Measurements from ENCODE around the gene ISYNA1. TPM values are rescaled to one million over a fixed set of nuclear protein-coding genes. Genes with fewer than 3 reads are reported as not detected.

The ISYNA1 gene
- polyA plus RNA-seq, 2 donors = 17.5 to 42.7 TPM

DNA sequence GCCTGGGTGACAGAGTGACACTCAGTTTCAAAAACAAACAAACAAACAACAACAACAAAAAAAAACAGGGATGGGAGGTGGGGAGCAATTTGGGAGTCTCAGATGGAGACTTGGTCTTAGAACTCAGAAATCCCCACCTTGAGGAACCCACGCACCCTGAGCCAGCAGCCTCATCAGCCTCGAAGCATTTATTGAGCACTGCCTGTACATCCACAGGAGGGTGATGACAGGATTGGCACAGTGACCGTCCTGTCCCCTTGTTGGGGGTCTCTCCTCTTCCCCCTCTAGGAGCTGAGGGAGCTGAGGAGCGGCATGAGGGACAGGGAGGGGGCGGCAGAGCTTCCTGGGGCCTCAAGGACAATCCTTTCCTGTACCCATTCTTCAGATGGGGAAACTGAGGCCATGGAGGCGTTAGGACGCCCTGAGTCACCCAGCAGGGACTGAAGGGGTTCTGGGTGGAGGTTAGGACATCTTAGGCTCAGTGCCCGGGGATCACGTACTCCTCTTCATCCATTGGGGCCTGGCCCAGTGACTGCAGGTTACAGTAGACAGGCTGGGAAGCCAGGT, 46.3 kb downstream of the ISYNA1 start:
- Histone ChIP-seq H3K36me3 (ENCODE audit: control insufficient read depth in 2 of 2, insufficient read depth in 2 of 2, low read length in 1 of 2) (no peaks in the 10 kb centered on the region), H3K27ac (ENCODE audit: low read depth in 2 of 2, low read length in 1 of 2) (no peak overlapping the region), H3K27me3 (ENCODE audit: control insufficient read depth in 1 of 2, insufficient read depth in 2 of 2, low read length in 2 of 2) (no peaks in the 10 kb centered on the region), H3K9me3 (ENCODE audit: control insufficient read depth in 2 of 2, insufficient read depth in 1 of 2, low read depth in 1 of 2, low read length in 1 of 2) (peaks cover 0 to 2% of the 10 kb centered on the region in 2 donors), H3K4me3 (ENCODE audit: low read depth in 1 of 2, low read length in 2 of 2) (no peak overlapping the region), H3K4me1 (ENCODE audit: control insufficient read depth in 2 of 2, insufficient read depth in 2 of 2, low read length in 1 of 2) (peaks cover 0 to 4% of the 10 kb centered on the region in 2 donors)
- whole genome bisulfite sequencing, 2 donors = 71 to 81% methylated on average over 9 of the region's 9 CpGs

DNA sequence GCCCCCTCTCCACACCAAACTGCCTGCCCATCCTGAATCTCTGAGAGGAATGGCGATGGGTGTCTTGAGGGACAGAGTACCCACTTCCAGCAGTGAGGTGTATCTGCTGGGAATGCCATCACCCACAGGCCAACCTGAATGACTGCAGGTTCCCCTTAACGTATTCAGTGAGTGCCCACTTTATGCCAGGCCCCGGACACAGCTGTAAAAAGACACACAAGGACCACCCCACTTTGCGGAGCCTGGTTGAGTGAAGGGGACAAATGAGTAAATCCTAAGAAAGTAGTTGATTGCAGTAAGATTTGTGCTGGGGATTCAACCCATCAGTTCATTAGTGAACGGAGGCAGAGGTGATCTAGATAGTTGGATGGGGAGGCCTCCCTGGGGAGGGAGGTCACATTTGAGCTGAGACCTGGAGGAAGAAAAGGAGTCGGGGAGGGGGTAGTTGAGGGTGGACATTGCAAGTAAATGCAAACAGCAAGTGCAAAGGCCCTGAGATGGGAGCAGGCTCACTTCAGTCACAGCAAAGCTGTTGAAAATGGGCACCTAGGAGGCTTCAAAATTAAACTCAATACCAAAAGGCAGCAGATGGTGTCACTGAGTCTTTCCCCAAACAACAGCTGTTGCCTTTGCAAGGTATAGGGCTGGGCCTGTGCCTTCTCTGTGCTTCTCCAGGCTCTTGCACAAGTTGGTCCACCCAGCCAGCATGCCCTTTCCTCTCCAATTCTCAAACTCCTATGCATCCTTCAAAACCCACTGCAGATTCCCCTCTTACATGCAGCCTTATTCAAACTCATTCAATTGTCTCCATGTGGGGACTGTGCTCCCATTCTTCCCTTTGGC, 47.6 kb downstream of the ISYNA1 start:
- peaks cover 0 to 2% of the 10 kb centered on the region in 2 donors for H3K9me3 ChIP-seq (ENCODE audit: control insufficient read depth in 2 of 2, insufficient read depth in 1 of 2, low read depth in 1 of 2, low read length in 1 of 2)
- H3K27me3 ChIP-seq (ENCODE audit: control insufficient read depth in 1 of 2, insufficient read depth in 2 of 2, low read length in 2 of 2) = no peaks in the 10 kb centered on the region
- H3K4me3 ChIP-seq (ENCODE audit: low read depth in 1 of 2, low read length in 2 of 2) = no peak overlapping the region
- 86 to 95% methylated on average over 6 of the region's 6 CpGs for WGBS, 2 donors
- H3K27ac ChIP-seq (ENCODE audit: low read depth in 2 of 2, low read length in 1 of 2) = no peak overlapping the region
- H3K36me3 ChIP-seq (ENCODE audit: control insufficient read depth in 2 of 2, insufficient read depth in 2 of 2, low read length in 1 of 2) = no peaks in the 10 kb centered on the region
- no peaks in the 10 kb centered on the region for H3K4me1 ChIP-seq (ENCODE audit: control insufficient read depth in 2 of 2, insufficient read depth in 2 of 2, low read length in 1 of 2)

DNA sequence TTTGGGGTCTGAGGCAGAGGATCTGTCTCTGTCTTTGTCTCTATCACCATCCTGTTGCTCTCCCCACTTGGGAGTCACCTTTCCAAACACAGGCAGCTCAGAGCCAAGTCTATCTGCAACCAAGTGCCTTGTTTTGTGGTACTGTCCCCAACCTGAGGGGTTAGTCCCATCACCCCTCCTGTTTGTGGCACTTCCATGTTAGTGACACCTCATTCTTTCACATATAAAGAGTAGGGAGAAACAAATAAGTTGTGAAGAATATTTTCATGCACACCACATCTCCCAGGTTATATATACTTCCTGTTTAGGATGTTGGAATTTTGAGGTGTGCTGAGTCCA, 48.2 kb downstream of the ISYNA1 start:
- H3K36me3 ChIP-seq (ENCODE audit: control insufficient read depth in 2 of 2, insufficient read depth in 2 of 2, low read length in 1 of 2) = no peaks in the 10 kb centered on the region
- no peak overlapping the region for H3K4me3 ChIP-seq (ENCODE audit: low read depth in 1 of 2, low read length in 2 of 2)
- H3K4me1 ChIP-seq (ENCODE audit: control insufficient read depth in 2 of 2, insufficient read depth in 2 of 2, low read length in 1 of 2) = no peaks in the 10 kb centered on the region
- H3K27ac ChIP-seq (ENCODE audit: low read depth in 2 of 2, low read length in 1 of 2) = no peak overlapping the region
- H3K27me3 ChIP-seq (ENCODE audit: control insufficient read depth in 1 of 2, insufficient read depth in 2 of 2, low read length in 2 of 2) = no peaks in the 10 kb centered on the region
- H3K9me3 ChIP-seq (ENCODE audit: control insufficient read depth in 2 of 2, insufficient read depth in 1 of 2, low read depth in 1 of 2, low read length in 1 of 2) = peaks cover 0 to 2% of the 10 kb centered on the region in 2 donors

DNA sequence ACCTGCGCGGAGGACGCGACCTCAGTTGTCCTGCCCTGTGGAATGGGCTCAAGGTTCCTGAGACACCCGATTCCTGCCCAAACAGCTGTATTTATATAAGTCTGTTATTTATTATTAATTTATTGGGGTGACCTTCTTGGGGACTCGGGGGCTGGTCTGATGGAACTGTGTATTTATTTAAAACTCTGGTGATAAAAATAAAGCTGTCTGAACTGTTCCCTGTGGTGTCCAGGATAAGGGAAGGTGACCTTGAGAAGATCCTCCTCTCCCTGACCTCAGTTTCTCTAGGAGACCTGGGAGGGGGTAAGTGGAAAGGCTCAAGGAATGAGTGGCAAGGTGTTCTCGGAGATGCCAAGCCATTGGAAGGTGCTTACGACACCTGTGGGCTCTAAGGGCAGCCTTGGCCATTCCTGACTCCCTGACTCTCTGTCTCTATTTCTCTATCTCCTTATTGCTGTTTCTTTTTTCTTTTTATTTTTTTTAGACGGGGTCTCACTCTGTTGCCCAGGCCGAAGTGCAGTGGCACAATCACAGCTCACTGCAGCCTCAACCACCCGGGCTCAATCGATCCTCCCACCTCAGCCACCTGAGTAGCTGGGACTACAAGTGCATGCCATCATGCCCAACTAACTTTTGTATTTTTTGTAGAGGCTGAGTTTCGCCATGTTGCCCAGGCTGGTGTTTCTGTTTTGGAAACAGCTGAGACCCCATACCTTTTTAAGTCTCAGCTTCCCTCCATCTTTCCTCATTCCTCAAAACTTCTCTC, 48.8 kb downstream of the ISYNA1 start:
- Histone ChIP-seq H3K4me1 (ENCODE audit: control insufficient read depth in 2 of 2, insufficient read depth in 2 of 2, low read length in 1 of 2) (no peaks in the 10 kb centered on the region), H3K27ac (ENCODE audit: low read depth in 2 of 2, low read length in 1 of 2) (peak overlapping the region in 1 of 2 donors; percentile 26), H3K36me3 (ENCODE audit: control insufficient read depth in 2 of 2, insufficient read depth in 2 of 2, low read length in 1 of 2) (no peaks in the 10 kb centered on the region), H3K4me3 (ENCODE audit: low read depth in 1 of 2, low read length in 2 of 2) (peak overlapping the region in 1 of 2 donors; percentile 9), H3K27me3 (ENCODE audit: control insufficient read depth in 1 of 2, insufficient read depth in 2 of 2, low read length in 2 of 2) (no peaks in the 10 kb centered on the region), H3K9me3 (ENCODE audit: control insufficient read depth in 2 of 2, insufficient read depth in 1 of 2, low read depth in 1 of 2, low read length in 1 of 2) (peaks cover 0 to 2% of the 10 kb centered on the region in 2 donors)
- 79 to 88% methylated on average over 13 of the region's 13 CpGs for WGBS, 2 donors

DNA sequence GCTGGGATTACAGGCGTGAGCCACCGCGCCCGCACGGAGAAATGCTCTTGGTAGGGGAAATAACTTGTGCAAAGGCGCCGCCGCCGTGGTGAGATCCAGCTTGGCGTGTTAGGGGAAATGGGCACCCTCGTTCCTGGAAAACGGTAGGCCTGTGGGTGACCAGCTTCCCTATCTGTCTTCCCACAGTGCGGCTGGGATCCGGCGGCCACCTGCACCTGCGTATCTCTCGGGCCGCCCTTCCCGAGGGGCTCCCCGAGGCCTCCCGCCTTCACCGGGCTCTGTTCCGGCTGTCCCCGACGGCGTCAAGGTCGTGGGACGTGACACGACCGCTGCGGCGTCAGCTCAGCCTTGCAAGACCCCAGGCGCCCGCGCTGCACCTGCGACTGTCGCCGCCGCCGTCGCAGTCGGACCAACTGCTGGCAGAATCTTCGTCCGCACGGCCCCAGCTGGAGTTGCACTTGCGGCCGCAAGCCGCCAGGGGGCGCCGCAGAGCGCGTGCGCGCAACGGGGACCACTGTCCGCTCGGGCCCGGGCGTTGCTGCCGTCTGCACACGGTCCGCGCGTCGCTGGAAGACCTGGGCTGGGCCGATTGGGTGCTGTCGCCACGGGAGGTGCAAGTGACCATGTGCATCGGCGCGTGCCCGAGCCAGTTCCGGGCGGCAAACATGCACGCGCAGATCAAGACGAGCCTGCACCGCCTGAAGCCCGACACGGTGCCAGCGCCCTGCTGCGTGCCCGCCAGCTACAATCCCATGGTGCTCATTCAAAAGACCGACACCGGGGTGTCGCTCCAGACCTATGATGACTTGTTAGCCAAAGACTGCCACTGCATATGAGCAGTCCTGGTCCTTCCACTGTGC, 49.6 kb downstream of the ISYNA1 start:
- peaks cover 0 to 2% of the 10 kb centered on the region in 2 donors for H3K9me3 ChIP-seq (ENCODE audit: control insufficient read depth in 2 of 2, insufficient read depth in 1 of 2, low read depth in 1 of 2, low read length in 1 of 2)
- no peaks in the 10 kb centered on the region for H3K27me3 ChIP-seq (ENCODE audit: control insufficient read depth in 1 of 2, insufficient read depth in 2 of 2, low read length in 2 of 2)
- H3K27ac ChIP-seq (ENCODE audit: low read depth in 2 of 2, low read length in 1 of 2) = peak overlapping the region in 1 of 2 donors; percentile 34
- no peaks in the 10 kb centered on the region for H3K4me1 ChIP-seq (ENCODE audit: control insufficient read depth in 2 of 2, insufficient read depth in 2 of 2, low read length in 1 of 2)
- peak overlapping the region; percentile 9 to 19 for H3K4me3 ChIP-seq (ENCODE audit: low read depth in 1 of 2, low read length in 2 of 2)
- no peaks in the 10 kb centered on the region for H3K36me3 ChIP-seq (ENCODE audit: control insufficient read depth in 2 of 2, insufficient read depth in 2 of 2, low read length in 1 of 2)
- 6 to 10% methylated on average over 86 of the region's 86 CpGs for WGBS, 2 donors

DNA sequence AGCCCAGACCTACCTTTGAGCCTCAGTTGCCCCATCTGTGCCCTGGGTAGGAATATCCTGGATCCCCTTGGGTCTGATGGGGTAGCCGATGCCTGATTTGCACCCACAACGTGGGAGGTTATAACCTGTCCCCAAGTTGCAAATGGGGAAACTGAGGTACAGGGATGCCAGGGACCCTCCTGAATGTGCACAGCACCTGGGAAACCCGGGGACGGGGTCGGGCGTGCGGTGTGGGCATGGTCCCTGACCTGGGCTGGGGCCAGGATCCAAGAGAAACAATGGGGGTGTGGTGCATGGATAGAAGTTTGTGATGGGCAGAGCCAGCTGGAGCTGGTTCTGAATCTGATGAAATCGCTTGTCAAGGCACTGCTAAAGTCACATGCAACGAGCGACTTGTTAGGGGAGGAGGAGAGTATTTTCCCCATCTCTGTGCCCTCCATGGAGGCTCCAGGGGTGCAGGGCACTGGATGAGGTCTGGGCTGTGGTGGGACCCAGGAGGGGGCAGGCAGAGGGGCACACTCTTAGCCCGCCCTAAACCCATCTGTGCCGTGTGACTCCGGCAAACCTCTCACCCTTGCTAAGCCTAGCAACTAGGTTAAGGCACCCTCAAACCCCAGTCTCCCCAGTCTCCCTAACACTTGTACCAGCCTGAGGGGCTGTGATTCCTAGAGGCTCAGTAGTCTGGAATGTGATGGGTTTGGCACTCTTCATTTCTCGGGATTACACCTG, 51.2 kb downstream of the ISYNA1 start:
- Histone ChIP-seq H3K27me3 (ENCODE audit: control insufficient read depth in 1 of 2, insufficient read depth in 2 of 2, low read length in 2 of 2) (no peaks in the 10 kb centered on the region), H3K27ac (ENCODE audit: low read depth in 2 of 2, low read length in 1 of 2) (no peak overlapping the region), H3K36me3 (ENCODE audit: control insufficient read depth in 2 of 2, insufficient read depth in 2 of 2, low read length in 1 of 2) (no peaks in the 10 kb centered on the region), H3K9me3 (ENCODE audit: control insufficient read depth in 2 of 2, insufficient read depth in 1 of 2, low read depth in 1 of 2, low read length in 1 of 2) (peaks cover 0 to 2% of the 10 kb centered on the region in 2 donors), H3K4me3 (ENCODE audit: low read depth in 1 of 2, low read length in 2 of 2) (no peak overlapping the region), H3K4me1 (ENCODE audit: control insufficient read depth in 2 of 2, insufficient read depth in 2 of 2, low read length in 1 of 2) (peaks cover 0 to 6% of the 10 kb centered on the region in 2 donors)
- WGBS, 2 donors = 54 to 69% methylated on average over 14 of the region's 14 CpGs

DNA sequence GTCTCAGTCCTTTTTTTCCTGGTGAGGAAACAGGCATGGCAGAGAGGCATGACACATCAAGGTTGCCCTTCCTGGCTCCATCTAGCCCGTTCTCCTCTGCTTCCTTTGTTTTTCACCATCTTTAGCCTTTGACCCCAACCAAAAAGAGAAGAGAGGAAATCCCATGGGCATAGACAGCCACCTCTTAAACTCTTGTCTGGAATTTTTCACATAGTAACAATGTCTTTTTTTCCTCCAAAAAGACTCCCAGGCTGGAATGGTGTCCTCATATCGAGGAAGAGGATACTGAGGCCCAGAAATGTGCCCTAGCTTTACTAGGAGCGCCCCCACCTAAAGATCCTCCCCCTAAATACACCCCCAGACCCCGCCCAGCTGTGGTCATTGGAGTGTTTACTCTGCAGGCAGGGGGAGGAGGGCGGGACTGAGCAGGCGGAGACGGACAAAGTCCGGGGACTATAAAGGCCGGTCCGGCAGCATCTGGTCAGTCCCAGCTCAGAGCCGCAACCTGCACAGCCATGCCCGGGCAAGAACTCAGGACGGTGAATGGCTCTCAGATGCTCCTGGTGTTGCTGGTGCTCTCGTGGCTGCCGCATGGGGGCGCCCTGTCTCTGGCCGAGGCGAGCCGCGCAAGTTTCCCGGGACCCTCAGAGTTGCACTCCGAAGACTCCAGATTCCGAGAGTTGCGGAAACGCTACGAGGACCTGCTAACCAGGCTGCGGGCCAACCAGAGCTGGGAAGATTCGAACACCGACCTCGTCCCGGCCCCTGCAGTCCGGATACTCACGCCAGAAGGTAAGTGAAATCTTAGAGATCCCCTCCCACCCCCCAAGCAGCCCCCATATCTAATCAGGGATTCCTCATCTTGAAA, 52.0 kb downstream of the ISYNA1 start, which contains the start of gene GDF15:
Gene GDF15, plus strand, starts transcription at position 484 of the 868 bp plus-strand sequence. Its CDS starts 32 bp downstream, at position 516.
- Histone ChIP-seq H3K4me1 (ENCODE audit: control insufficient read depth in 2 of 2, insufficient read depth in 2 of 2, low read length in 1 of 2) (peaks cover 0 to 6% of the 10 kb centered on the region in 2 donors), H3K36me3 (ENCODE audit: control insufficient read depth in 2 of 2, insufficient read depth in 2 of 2, low read length in 1 of 2) (no peaks in the 10 kb centered on the region), H3K4me3 (ENCODE audit: low read depth in 1 of 2, low read length in 2 of 2) (no peak within 1 kb of the TSS), H3K27ac (ENCODE audit: low read depth in 2 of 2, low read length in 1 of 2) (no peak within 1 kb of the TSS), H3K9me3 (ENCODE audit: control insufficient read depth in 2 of 2, insufficient read depth in 1 of 2, low read depth in 1 of 2, low read length in 1 of 2) (peaks cover 0 to 2% of the 10 kb centered on the region in 2 donors), H3K27me3 (ENCODE audit: control insufficient read depth in 1 of 2, insufficient read depth in 2 of 2, low read length in 2 of 2) (no peaks in the 10 kb centered on the region)
- 24 to 37% methylated on average over 33 of the region's 33 CpGs for WGBS, 2 donors

DNA sequence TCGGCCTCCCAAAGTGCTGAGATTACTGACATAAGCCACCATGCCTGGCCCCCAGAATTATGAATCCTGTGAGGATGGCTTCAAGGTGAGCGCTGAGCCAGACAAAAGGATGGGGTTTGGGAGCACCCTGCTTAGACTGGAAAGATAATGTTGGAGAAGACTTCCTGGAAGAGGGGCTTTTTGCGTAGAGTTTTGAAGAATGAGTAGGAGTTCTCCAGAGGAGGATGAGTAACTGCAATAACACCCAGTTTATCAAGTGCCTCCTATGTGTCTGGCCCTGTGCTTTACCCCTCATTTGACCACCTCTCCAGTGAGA, 52.6 kb downstream of the ISYNA1 start:
- H3K36me3 ChIP-seq (ENCODE audit: control insufficient read depth in 2 of 2, insufficient read depth in 2 of 2, low read length in 1 of 2) = no peaks in the 10 kb centered on the region
- peaks cover 2 to 6% of the 10 kb centered on the region in 2 donors for H3K4me1 ChIP-seq (ENCODE audit: control insufficient read depth in 2 of 2, insufficient read depth in 2 of 2, low read length in 1 of 2)
- H3K4me3 ChIP-seq (ENCODE audit: low read depth in 1 of 2, low read length in 2 of 2) = no peak overlapping the region
- peaks cover 0 to 2% of the 10 kb centered on the region in 2 donors for H3K9me3 ChIP-seq (ENCODE audit: control insufficient read depth in 2 of 2, insufficient read depth in 1 of 2, low read depth in 1 of 2, low read length in 1 of 2)
- WGBS, 2 donors = 76 to 80% methylated on average over 3 of the region's 3 CpGs
- no peaks in the 10 kb centered on the region for H3K27me3 ChIP-seq (ENCODE audit: control insufficient read depth in 1 of 2, insufficient read depth in 2 of 2, low read length in 2 of 2)
- H3K27ac ChIP-seq (ENCODE audit: low read depth in 2 of 2, low read length in 1 of 2) = no peak overlapping the region
